GM12878 (cell line): ENCODE data around the gene PTPN18. TPM values are rescaled to one million over a fixed set of nuclear protein-coding genes. Genes with fewer than 3 reads are reported as not detected.
A peak's percentile ranks its signal among the peaks of the same experiment; 100 is the strongest.

Source experiments
- ATAC-seq: fragments of 200-7000 bp; cut with Tn5 transposase; 3 replicates; pipeline ENCODE4 v1.9.1; 2020; ENCODE audit warnings: mild to moderate bottlenecking, moderate library complexity
- BruUV-seq: library from RNA; stranded (reverse); fragments of 400-500 nt; replicated peaks from 2 replicates; lab custom pipeline; 2021; lab: Mats Ljungman, UMichigan
- CTCF ChIA-PET: fragments of 300-600 bp; sonication (Branson Sonifier 250); formaldehyde crosslinking; extraction: SDS; loops from one replicate; lab custom pipeline; 2021; ENCODE audit warnings: inconsistent platforms; lab: Yijun Ruan, JAX
- POLR2A ChIA-PET: fragments of 350-600 bp; formaldehyde crosslinking; extraction: SDS; loops from one replicate; lab custom pipeline; 2021; ENCODE audit warnings: inconsistent platforms; lab: Charles Lee
- RAD21 ChIA-PET: fragments of 300-600 bp; sonication (Branson Sonifier 250); formaldehyde crosslinking; loops from one replicate; lab custom pipeline; 2023; ENCODE audit warnings: antibody characterized with exemption; ENCODE audit not compliant: unreplicated experiment; lab: Charles Lee
- SMC1A ChIA-PET: fragments of 300-600 bp; sonication (Branson Sonifier 250); formaldehyde crosslinking; loops from one replicate; lab custom pipeline; 2023; ENCODE audit not compliant: unreplicated experiment, uncharacterized antibody; lab: Charles Lee
- DNase-seq: peaks from one replicate; pipeline ENCODE4 v3.0.0-alpha.2; 2011; ENCODE audit warnings: low read depth, low spot score
- FAIRE-seq: peaks from 3 replicates; lab custom pipeline; 2011; peaks lifted over from hg19 to GRCh38; lab: Jason Lieb, UNC
- H2AFZ ChIP-seq: 2 replicates; pipeline ENCODE4 v1.6.0; 2011; ENCODE audit warnings: low read depth, low read length, control low read depth; ENCODE audit not compliant: control insufficient read depth
- H3K27ac ChIP-seq: 2 replicates; pipeline ENCODE4 v1.5.1; 2011; ENCODE audit warnings: control low read depth; ENCODE audit not compliant: control insufficient read depth, insufficient read depth
- H3K27me3 ChIP-seq, 2 experiments: replicated peaks in 1 of 2; 2 replicates each; pipeline versions ENCODE4 v1.6.0 to v1.6.1; 2011; ENCODE audit warnings: low read length in 1 of 2; ENCODE audit not compliant: control insufficient read depth in 2 of 2, insufficient read depth in 2 of 2
- H3K36me3 ChIP-seq, 2 experiments: 2 replicates each; pipeline ENCODE4 v1.5.1; 2011; ENCODE audit warnings: low read length in 1 of 2; ENCODE audit not compliant: control insufficient read depth in 2 of 2, insufficient read depth in 2 of 2
- H3K4me1 ChIP-seq: 2 replicates; pipeline ENCODE4 v1.6.1; 2011; ENCODE audit warnings: mild to moderate bottlenecking, low read length, moderate library complexity, mixed read lengths; ENCODE audit not compliant: control insufficient read depth, insufficient read depth
- H3K4me2 ChIP-seq: 2 replicates; pipeline ENCODE4 v1.6.0; 2011; ENCODE audit warnings: control low read depth; ENCODE audit not compliant: control insufficient read depth, insufficient read depth
- H3K4me3 ChIP-seq: fragments of 200-600 bp; sonication (generic); 2 replicates; pipeline ENCODE4 v1.5.1; 2016
- H3K79me2 ChIP-seq: 2 replicates; pipeline ENCODE4 v1.6.0; 2011; ENCODE audit warnings: low read length; ENCODE audit not compliant: control insufficient read depth, insufficient read depth
- H3K9ac ChIP-seq: 2 replicates; pipeline ENCODE4 v1.8.0; 2011; ENCODE audit warnings: low read length, control low read depth, mixed read lengths; ENCODE audit not compliant: control insufficient read depth, insufficient read depth
- H3K9me3 ChIP-seq: replicated peaks from 3 replicates; pipeline ENCODE4 v1.5.1; 2011; ENCODE audit warnings: mild to moderate bottlenecking, low read length; ENCODE audit not compliant: control insufficient read depth, insufficient read depth
- H4K20me1 ChIP-seq: 2 replicates; pipeline ENCODE4 v1.6.0; 2011; ENCODE audit not compliant: control insufficient read depth, insufficient read depth
- JUND ChIP-seq: IDR thresholded peaks from 2 replicates; pipeline ENCODE4 v1.6.1; 2012; ENCODE audit warnings: low read depth, mild to moderate bottlenecking, low read length, improper control_type of control experiment, moderate library complexity
- POLR2AphosphoS5 ChIP-seq: IDR thresholded peaks from 2 replicates; pipeline ENCODE4 v1.6.1; 2011; ENCODE audit warnings: mild to moderate bottlenecking, low read length, inconsistent platforms
- SKIL ChIP-seq: fragments of 450-650 bp; IDR thresholded peaks from 2 replicates; pipeline ENCODE4 v1.6.1; 2017; ENCODE audit warnings: mild to moderate bottlenecking, low read depth, inconsistent platforms; ENCODE audit not compliant: poor library complexity, severe bottlenecking
- WGBS: methylation state at CpG from one replicate; pipeline ENCODE4 v1.1.6; 2016; ENCODE audit warnings: low lambda C conversion rate; ENCODE audit not compliant: insufficient replicate concordance, insufficient coverage; ENCODE audit errors: missing lambda C conversion rate; 5-methylcytosine and 5-hydroxymethylcytosine counted together
- in situ Hi-C: fragments of 300-500 bp; cut with MboI; formaldehyde crosslinking; loops from 9 replicates; pipeline ENCODE4 v1.14.3; 2018; ENCODE audit warnings: mixed read lengths
- intact Hi-C: fragments of 100-400 bp; cut with micrococcal nuclease; formaldehyde crosslinking; loops from one replicate; pipeline ENCODE4 v1.14.2; 2022; ENCODE audit not compliant: unreplicated experiment
- polyA plus RNA-seq, 11 experiments: library from polyadenylated mRNA; depleted of rRNA in 4 of 11; unstranded in 6 of 11; stranded (reverse) in 5 of 11; fragments of >200 nt; fragmentation: Nextera tagmentation in 4 of 11; fragmentation: Illumina TruSeq in 1 of 11; extraction: Ambion mirVana in 4 of 11; extraction: Trizol in 1 of 11; gene quantifications; 1 replicate in 1 of 11; 2 replicates in 10 of 11; pipeline versions ENCODE4 v1.2.1 to v1.2.3, GENCODE V29; 2011 to 2016; ENCODE audit warnings: inconsistent platforms in 2 of 11, missing spikeins in 2 of 11, low read depth in 1 of 11
- total RNA-seq, 4 experiments: library from RNA; depleted of rRNA in 3 of 4; stranded (reverse); fragments of >200 nt in 3 of 4; fragmentation: Illumina TruSeq in 1 of 4; extraction: Trizol in 1 of 4; gene quantifications; 2 replicates each; pipeline versions ENCODE4 v1.2.1 to v1.2.3, GENCODE V29; 2013 to 2021

PTPN18 gene
- total and polyA plus RNA-seq, 10 of the 15 experiments (the other 5 are each of a cell fraction or from before 2014, with no cell fraction given) = 14.8 to 89.9 (median 43.4) TPM

GRCh38 chr2:130377491-130377890 is 21.6 kb downstream of the PTPN18 start:
- POLR2A ChIA-PET = interaction anchor here (0.6 to 1.9 kb wide), 8 partner anchors 13 to 1142 kb away, joined by 3 to 9 read pairs (median 4); partner anchors contain the start of gene SMPD4
- DNase-seq = no peak

More at GRCh38 chr2:130377491-130377890, 21.6 kb downstream of the PTPN18 start:
- FAIRE-seq = no peak
- Histone ChIP-seq H3K27ac (peak overlapping the region; percentile 79), H3K27me3 (no peaks in the 10 kb centered on the region), H3K9ac (peak overlapping the region; percentile 52), H3K4me3 (peak overlapping the region; percentile 62; the same call in 1 of the 2 replicates), H3K9me3 (no peaks in the 10 kb centered on the region), H2AFZ (no peak overlapping the region), H3K4me1 (peaks cover 57% of the 10 kb centered on the region), H4K20me1 (no peaks in the 10 kb centered on the region), H3K36me3 (peaks cover 0 to 8% of the 10 kb centered on the region in 2 experiments; a peak in 2 of 4 replicates), H3K4me2 (peak overlapping the region; percentile 86), H3K79me2 (peaks cover 39% of the 10 kb centered on the region)
- no TSS peak for BruUV-seq
- ATAC-seq = peak; percentile 4; the same call in 2 of the 3 replicates
- SMC1A ChIA-PET = interaction anchor here (1.2 to 4.4 kb wide), 7 partner anchors 8 to 45 kb away, joined by 3 to 25 read pairs (median 5); partner anchors contain the start of gene IMP4
- WGBS = 57% methylated on average over 5 of the region's 5 CpGs
- intact Hi-C loops (loop anchor here (10.0 kb wide), 1 partner anchor 47 kb away; no protein-coding TSS in a partner anchor), in situ Hi-C loops (no loop called here)
- CTCF ChIA-PET = interaction anchor here (0.8 to 2.7 kb wide), 8 partner anchors 8 to 46 kb away, joined by 3 to 10 read pairs (median 4); partner anchors contain the start of gene IMP4
- TF ChIP-seq POLR2AphosphoS5 (0 out of 2 replicates have a peak, but pooled peaks have one; percentile 17), SKIL (no peak), JUND (no peak)
- RAD21 ChIA-PET = interaction anchor here (1.8 to 4.1 kb wide), 2 partner anchors 12 to 35 kb away, joined by 6 to 23 read pairs; partner anchors contain the start of gene IMP4
